Activated CD4-positive, CD25-positive, alpha-beta regulatory T cell treated with anti-CD3 and anti-CD28 coated beads, Interleukin-2, amount 50 U/mL, for 72 hours (primary cell): ENCODE measurements around the gene FAM120C.

Source experiments
- DNase-seq: peaks from one replicate; pipeline ENCODE4 v3.0.0; 2021

Gene FAM120C

GRCh38 chrX:54134269-54134668 lies 48.8 kb downstream of the FAM120C start:
- DNase-seq: no peak

DNA sequence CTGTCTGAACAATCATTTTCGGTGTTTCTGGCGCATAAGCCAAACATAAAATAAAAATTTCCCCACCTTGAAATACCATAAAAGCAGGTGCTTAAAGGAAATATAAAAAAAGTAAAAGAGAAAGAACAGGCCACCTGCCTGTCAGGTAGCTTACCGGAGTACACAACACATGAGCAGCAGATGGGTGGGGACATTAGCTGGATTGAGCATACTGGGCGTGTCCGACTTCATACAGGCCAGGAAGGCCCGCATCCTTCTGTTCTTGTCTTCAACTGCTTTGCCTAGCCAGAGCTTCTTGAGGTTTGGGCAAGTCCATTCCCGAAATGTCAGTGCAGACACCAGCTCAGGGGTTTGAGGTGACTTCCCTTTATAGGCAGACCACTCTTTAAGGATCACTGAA lies 66.7 kb downstream of the FAM120C start:
- DNase-seq: no peak

DNA sequence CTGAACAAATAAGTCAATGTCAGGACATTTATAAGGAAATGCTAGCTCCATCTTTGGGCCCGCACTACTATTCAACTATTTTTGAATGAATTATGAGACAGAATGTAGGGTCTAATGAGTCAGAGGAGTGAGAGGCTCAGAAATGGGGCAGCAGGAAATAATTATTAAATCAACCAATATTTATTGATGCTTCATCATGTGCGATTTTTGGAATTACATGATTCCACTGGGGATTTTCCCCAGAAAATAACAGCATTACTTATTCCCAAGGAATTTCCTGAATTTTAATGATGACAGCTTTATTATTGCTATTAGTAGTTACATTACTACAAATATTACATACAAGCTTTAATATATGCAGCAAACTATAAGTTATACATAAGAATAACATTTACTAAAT lies 89.5 kb downstream of the FAM120C start:
- no peak for DNase-seq

- no peak for DNase-seq
Measured at GRCh38 chrX:54093159-54093558, 89.9 kb downstream of the FAM120C start.

GRCh38 chrX:54090880-54091279 lies 92.2 kb downstream of the FAM120C start:
- DNase-seq: no peak

DNA sequence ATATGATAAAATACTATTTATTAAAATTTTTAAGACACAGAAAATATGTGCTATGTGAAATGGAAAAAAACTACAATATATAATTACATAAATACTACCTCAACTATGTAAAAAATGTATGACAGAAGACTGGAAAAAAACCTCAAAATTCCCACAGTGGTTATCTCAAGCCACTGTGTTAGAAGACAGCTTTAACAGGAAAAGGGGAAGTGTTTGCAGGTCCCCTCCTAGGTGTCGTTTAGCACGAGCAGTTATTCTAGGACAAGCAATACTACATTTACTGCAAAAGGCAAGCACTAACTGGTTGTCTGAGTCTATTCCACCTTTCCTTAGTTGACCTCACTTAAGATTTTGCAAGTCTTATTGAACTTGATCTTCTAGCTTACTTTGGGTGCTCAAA lies 93.9 kb downstream of the FAM120C start:
- no peak for DNase-seq

- no peak for DNase-seq
Measured at GRCh38 chrX:54087661-54088060, 95.4 kb downstream of the FAM120C start.

- DNase-seq: no peak
Measured at GRCh38 chrX:54085666-54086065, 97.4 kb downstream of the FAM120C start.

GRCh38 chrX:54076903-54077302 lies 106.2 kb downstream of the FAM120C start:
- no peak for DNase-seq

GRCh38 chrX:54074826-54075225 lies 108.2 kb downstream of the FAM120C start:
- DNase-seq: no peak

DNA sequence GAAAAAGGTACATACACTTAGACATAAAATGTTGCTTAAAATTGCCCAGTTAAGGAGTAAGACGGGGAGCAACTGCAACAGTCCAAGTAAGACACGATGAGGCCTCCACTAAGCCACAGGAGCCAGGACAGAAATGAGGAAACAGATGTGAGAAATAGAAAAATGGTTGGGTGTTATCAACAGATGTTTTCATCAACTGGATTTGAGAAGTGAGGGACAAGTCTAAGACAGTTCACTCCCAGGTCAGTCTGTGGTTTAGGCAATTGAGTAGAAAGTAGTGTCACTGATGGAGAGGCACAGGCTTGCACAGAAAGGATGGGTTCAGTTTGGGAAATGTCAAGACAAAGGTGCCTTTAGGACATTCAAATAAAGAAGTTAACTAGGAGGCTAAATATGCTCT lies 115.3 kb downstream of the FAM120C start:
- DNase-seq: no peak

GRCh38 chrX:54066841-54067240 lies 116.2 kb downstream of the FAM120C start:
- DNase-seq: no peak

- DNase-seq: no peak
Measured at GRCh38 chrX:54064564-54064963, 118.5 kb downstream of the FAM120C start.

DNA sequence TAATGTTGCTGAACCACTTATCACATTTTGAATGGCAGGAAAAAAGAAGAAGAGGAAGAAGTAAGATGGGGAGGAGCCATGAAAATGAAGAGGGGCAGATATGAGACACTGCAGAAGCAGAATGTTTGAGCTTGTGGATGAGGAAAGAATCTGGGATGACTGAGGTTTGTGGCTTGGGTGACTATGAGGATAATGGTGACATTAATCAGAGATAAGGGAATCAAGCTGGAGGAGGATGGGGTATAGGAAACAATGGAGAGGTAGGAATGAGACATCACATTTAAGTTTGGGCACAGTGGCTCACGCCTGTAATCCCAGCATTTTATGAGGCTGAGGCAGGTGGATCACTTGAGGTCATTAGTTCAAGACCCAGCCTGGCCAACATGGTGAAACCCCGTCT lies 119.7 kb downstream of the FAM120C start:
- DNase-seq: no peak

GRCh38 chrX:54049801-54050200 lies 133.3 kb downstream of the FAM120C start:
- DNase-seq: no peak

GRCh38 chrX:54048412-54048811 lies 134.6 kb downstream of the FAM120C start:
- DNase-seq: no peak

GRCh38 chrX:54045563-54046228 lies 137.4 kb downstream of the FAM120C start:
- no peak for DNase-seq

DNA sequence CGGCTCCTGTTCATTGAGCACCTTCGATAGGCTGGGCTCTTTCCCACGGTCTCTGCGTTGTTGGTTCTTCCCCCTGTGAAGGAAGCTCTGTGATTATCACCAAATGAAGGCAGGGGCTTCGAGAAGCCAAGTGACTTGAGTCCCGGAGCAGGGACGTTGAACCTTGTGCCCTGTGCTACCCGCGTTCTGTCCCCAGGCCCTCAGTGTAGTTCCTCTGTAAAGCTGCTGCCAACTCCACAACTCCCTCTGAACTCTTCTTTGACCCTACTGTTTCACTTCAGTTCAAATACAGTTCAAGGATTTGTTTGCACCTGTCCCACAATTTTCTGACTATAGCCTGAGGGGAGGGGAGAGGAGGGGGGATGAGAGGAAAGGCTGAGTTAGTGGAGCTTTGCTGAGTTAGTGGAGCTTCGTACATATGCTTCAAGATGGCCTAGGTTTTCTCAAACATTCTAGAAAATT lies 138.1 kb downstream of the FAM120C start:
- no peak for DNase-seq

GRCh38 chrX:54044126-54044876 lies 138.8 kb downstream of the FAM120C start, which contains the start of gene PHF8:
TSS of gene PHF8 (minus strand) at chrX:54044473. CDS start at chrX:54042728, 1,745 bp downstream.
- peak; percentile 93 for DNase-seq

- peak; percentile 56 for DNase-seq
Measured at GRCh38 chrX:54043541-54044125, 139.4 kb downstream of the FAM120C start.

- no peak for DNase-seq
Measured at GRCh38 chrX:54043056-54043455, 140.0 kb downstream of the FAM120C start.

- DNase-seq: peak; percentile 33
Measured at GRCh38 chrX:54042609-54043021, 140.4 kb downstream of the FAM120C start.

DNA sequence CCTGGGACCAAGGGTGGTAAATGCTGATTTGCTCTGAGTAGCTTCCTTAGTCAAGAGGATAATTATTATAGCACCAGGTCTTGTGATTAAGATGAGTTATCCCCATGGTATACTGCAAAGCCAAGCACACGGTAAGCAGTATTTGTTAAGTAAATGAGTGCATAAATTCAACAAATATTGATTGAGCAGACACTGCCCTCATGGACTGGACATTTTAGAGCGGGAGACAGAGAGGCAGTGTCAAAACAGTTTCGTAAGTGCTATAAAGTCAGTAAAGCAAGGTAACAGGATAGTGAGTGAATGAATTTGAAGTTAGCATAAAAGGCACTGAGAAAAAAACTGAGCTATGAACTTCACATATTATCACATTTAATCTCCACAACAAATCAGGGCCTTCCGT lies 152.7 kb downstream of the FAM120C start:
- no peak for DNase-seq

DNA sequence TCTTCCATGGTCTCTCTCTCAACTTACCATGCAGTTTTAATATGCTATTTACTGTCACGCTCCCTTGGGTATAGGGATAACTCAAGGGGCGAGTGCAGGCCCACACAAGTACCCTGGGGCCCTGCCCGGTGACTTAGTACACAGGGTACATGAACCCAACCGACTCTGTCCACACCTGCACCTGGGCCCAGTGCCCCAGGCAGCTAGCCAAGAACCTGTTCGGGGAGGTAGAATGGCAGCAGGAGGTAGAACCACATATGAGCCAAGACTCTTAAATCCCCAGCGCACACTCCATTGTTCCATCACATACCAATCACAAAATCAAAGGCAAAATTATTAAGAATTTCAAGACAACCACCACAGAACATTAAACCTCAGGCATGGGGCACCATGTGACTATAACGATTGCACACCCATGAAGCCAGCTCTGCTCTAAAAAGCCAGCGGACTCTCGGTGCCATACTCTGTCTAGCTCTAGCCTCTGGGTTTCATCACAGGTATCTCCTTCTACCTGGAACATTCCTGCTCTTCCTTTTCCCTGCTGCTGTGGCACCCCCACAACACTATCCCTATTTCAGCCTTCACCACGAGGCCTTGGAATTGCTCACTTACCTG lies 153.4 kb downstream of the FAM120C start:
- DNase-seq: no peak
